Measurements from ENCODE around the gene LRG1. TPM values are rescaled to one million over a fixed set of nuclear protein-coding genes. Genes with fewer than 3 reads are reported as not detected.

The LRG1 gene
- total and polyA plus RNA-seq, 9 of the 15 experiments (the other 6 are each of a cell fraction or from before 2014, with no cell fraction given) = 1.5 to 11.9 (median 8.7) TPM

- TF ChIP-seq E2F6 (IDR thresholded peaks at IDR 0.05; ENCODE audit: borderline replicate concordance in 1 of 2, extremely low read depth in 1 of 2, insufficient read depth in 1 of 2, insufficient read length in 1 of 2, low read depth in 1 of 2, low read length in 1 of 2, poor library complexity in 1 of 2, severe bottlenecking in 1 of 2) (peak in 1 of 2 experiments; percentile 71), MTF1 (CRISPR knock-in tag; IDR thresholded peaks at IDR 0.05; ENCODE audit: borderline replicate concordance) (no peak), KLF13 (tag; IDR thresholded peaks at IDR 0.05; ENCODE audit: borderline replicate concordance, low read depth) (no peak), ZBTB17 (CRISPR knock-in tag; IDR thresholded peaks at IDR 0.05) (no peak), PCBP1 (IDR thresholded peaks at IDR 0.05; ENCODE audit: low read depth, low read length, poor library complexity, severe bottlenecking) (peak; percentile 22), THRAP3 (IDR thresholded peaks at IDR 0.05; ENCODE audit: borderline replicate concordance) (no peak), GTF2F1 (IDR thresholded peaks at IDR 0.05; ENCODE audit: low read depth, low read length) (no peak)
Measured at GRCh38 chr19:4580961-4581665, 41.3 kb upstream of the LRG1 start (continued).
